ENCODE measurements around the gene FBXO31. TPM values are rescaled to one million over a fixed set of nuclear protein-coding genes. Genes with fewer than 3 reads are reported as not detected.

The FBXO31 gene
- total RNA-seq, 1 donor from 2014 or later = 29.9 TPM

- DNase-seq (no peak), ATAC-seq (no peak)
- Histone ChIP-seq H3K27me3 (no peaks in the 10 kb centered on the region), H3K4me1 (no peaks in the 10 kb centered on the region), H3K36me3 (peaks cover 82% of the 10 kb centered on the region), H3K9me3 (no peaks in the 10 kb centered on the region), H3K4me3 (no peak overlapping the region), H3K27ac (no peak overlapping the region)
- intact Hi-C loops (cut with DNase I) = no loop called here
- TF ChIP-seq CTCF (IDR thresholded peaks at IDR 0.05) = no peak
Measured at GRCh38 chr16:87404764-87405625, 21.4 kb upstream of the FBXO31 start.

- ATAC-seq = no peak
- no peak overlapping the region for H3K4me3 ChIP-seq
- H3K4me1 ChIP-seq = peaks cover 24% of the 10 kb centered on the region
- TF ChIP-seq CTCF (IDR thresholded peaks at IDR 0.05) = no peak
- no peak for DNase-seq
- intact Hi-C loops (cut with DNase I) = no loop called here
- H3K36me3 ChIP-seq = peaks cover 17% of the 10 kb centered on the region
- H3K27ac ChIP-seq = no peak overlapping the region
- no peaks in the 10 kb centered on the region for H3K9me3 ChIP-seq
- H3K27me3 ChIP-seq = no peaks in the 10 kb centered on the region
Measured at GRCh38 chr16:87395181-87395842, 11.7 kb upstream of the FBXO31 start.

DNA sequence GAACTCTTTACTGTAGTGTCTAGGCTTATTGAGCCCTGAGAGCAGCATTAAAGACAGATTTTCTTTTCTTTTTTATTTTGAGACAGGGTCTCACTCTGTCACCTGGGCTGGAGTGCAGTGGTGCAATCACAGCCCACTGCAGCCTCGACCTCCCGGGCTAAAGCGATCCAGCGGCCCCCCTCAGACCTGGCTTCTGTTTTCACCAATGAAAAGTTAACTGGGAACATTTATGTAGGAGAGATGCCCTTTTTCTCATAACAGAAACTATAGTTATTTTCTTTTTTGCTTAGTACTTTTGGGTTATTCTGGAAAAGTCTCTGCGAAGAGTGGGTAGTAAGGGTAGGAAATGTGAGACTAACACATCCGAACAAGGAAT lies 10.1 kb upstream of the FBXO31 start:
- intact Hi-C loops (cut with DNase I) = no loop called here
- no peak for DNase-seq
- peaks cover 27% of the 10 kb centered on the region for H3K4me1 ChIP-seq
- H3K27me3 ChIP-seq = no peaks in the 10 kb centered on the region
- no peak for ATAC-seq
- no peaks in the 10 kb centered on the region for H3K9me3 ChIP-seq
- H3K4me3 ChIP-seq = peak overlapping the region; percentile 73
- H3K36me3 ChIP-seq = peaks cover 2% of the 10 kb centered on the region
- peak overlapping the region; percentile 99 for H3K27ac ChIP-seq
- TF ChIP-seq CTCF (IDR thresholded peaks at IDR 0.05) = no peak

- peak overlapping the region; percentile 73 for H3K4me3 ChIP-seq
Measured at GRCh38 chr16:87392821-87393679, 9.5 kb upstream of the FBXO31 start.

More at GRCh38 chr16:87392821-87393679, 9.5 kb upstream of the FBXO31 start:
- ATAC-seq (peak; percentile 1), DNase-seq (peak; percentile 82)
- H3K36me3 ChIP-seq = no peaks in the 10 kb centered on the region
- no peaks in the 10 kb centered on the region for H3K9me3 ChIP-seq
- H3K27ac ChIP-seq = peak overlapping the region; percentile 99
- peak; percentile 35 for TF ChIP-seq CTCF (IDR thresholded peaks at IDR 0.05)
- H3K4me1 ChIP-seq = peaks cover 31% of the 10 kb centered on the region
- intact Hi-C loops (cut with DNase I) = no loop called here
- no peaks in the 10 kb centered on the region for H3K27me3 ChIP-seq

Data from upper lobe of right lung (tissue), 1 donor.